ENCODE data around the gene MRPL24.
A peak's percentile ranks its signal among the peaks of the same experiment; 100 is the strongest.

Gene MRPL24

DNA sequence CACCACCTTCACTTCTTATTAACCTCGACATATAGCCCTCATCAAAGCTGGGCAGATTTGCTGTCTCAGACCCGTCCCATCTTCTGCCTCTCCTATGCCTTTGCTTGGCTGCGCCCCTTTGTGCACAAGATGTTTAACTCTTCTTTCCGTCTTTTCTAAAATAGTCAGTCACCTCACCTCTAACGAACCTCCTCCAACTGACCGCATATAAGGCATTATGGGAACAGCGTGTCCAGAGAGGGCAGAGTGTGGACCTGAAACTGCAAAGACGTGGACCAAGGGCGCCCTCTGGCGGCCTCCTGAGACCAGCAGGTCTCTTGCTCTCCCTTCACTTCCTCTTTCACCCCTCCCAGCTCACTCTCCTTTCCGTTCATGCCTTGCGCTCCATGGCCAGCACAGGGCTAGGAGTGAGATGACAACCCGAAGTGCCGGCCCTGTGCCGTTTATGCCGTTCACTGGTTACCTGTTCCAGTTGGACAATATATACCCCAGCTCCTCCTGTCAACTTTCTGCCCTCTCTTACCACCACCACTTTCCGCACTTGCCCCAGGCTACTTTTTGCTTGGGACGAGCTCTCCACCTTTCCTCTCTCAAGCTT lies 15.1 kb downstream of the MRPL24 start:
- TF ChIP-seq, protein P1, sequence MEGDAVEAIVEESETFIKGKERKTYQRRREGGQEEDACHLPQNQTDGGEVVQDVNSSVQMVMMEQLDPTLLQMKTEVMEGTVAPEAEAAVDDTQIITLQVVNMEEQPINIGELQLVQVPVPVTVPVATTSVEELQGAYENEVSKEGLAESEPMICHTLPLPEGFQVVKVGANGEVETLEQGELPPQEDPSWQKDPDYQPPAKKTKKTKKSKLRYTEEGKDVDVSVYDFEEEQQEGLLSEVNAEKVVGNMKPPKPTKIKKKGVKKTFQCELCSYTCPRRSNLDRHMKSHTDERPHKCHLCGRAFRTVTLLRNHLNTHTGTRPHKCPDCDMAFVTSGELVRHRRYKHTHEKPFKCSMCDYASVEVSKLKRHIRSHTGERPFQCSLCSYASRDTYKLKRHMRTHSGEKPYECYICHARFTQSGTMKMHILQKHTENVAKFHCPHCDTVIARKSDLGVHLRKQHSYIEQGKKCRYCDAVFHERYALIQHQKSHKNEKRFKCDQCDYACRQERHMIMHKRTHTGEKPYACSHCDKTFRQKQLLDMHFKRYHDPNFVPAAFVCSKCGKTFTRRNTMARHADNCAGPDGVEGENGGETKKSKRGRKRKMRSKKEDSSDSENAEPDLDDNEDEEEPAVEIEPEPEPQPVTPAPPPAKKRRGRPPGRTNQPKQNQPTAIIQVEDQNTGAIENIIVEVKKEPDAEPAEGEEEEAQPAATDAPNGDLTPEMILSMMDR (IDR thresholded peaks at IDR 0.05; ENCODE audit: insufficient read depth, low read depth, low read length, missing control alignments): peak; percentile 97
- H3K4me3 ChIP-seq (ENCODE audit: low read depth, low read length): peak overlapping the region; percentile 66
- peak; percentile 92 for DNase-seq (ENCODE audit: low read depth)

GRCh38 chr1:156721535-156721934 lies 19.4 kb downstream of the MRPL24 start:
- TF ChIP-seq, protein P1 (IDR thresholded peaks at IDR 0.05; ENCODE audit: insufficient read depth, low read depth, low read length, missing control alignments): no peak
- H3K4me3 ChIP-seq (ENCODE audit: low read depth, low read length): no peak overlapping the region
- peak; percentile 55 for DNase-seq (ENCODE audit: low read depth)

GRCh38 chr1:156721131-156721530 lies 19.8 kb downstream of the MRPL24 start:
- DNase-seq (ENCODE audit: low read depth): no peak
- TF ChIP-seq, protein P1 (IDR thresholded peaks at IDR 0.05; ENCODE audit: insufficient read depth, low read depth, low read length, missing control alignments): no peak
- H3K4me3 ChIP-seq (ENCODE audit: low read depth, low read length): no peak overlapping the region

GRCh38 chr1:156717351-156717750 lies 23.5 kb downstream of the MRPL24 start:
- TF ChIP-seq, protein P1 (IDR thresholded peaks at IDR 0.05; ENCODE audit: insufficient read depth, low read depth, low read length, missing control alignments): no peak
- H3K4me3 ChIP-seq (ENCODE audit: low read depth, low read length): no peak overlapping the region
- no peak for DNase-seq (ENCODE audit: low read depth)

DNA sequence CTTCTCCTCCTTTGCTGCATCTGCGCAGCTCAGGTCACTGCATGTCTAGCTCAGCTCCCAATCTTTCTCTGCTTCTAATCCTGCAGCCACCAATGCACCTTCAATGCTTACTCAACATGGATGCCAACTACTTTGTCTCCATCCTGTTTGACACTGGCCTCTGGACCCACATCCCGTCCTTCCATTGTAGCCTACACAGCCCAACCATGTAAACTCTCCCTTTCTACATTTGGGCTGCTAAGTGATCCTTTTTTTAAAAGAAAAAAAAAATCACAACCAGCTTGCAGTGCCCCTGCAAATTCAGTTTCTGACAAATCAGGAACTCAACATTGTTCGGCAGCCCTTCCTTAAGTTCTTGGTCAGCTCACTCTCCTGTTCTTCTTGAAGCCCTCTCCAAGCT lies 26.1 kb downstream of the MRPL24 start:
- TF ChIP-seq, protein P1 (IDR thresholded peaks at IDR 0.05; ENCODE audit: insufficient read depth, low read depth, low read length, missing control alignments): no peak
- no peak overlapping the region for H3K4me3 ChIP-seq (ENCODE audit: low read depth, low read length)
- no peak for DNase-seq (ENCODE audit: low read depth)

DNA sequence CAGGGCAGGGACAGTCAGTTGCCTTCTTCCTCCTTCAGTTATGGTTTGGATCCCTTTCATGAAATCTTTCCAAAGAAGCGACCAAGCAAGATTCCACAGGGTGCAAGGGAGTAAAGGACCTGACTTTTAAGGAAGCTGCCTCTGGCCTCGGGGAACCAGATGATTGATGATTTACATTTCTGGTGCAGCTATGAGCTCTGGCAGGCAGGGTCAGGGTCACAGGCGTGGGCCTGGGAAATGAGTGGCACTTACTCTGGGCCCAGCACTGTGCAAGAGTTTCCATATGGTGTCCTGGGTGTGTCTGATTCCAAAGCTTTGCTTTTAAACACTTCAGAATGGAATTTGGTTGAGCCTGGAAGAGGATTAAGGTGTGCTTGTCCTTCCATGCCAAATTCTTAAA lies 28.3 kb downstream of the MRPL24 start:
- no peak for DNase-seq (ENCODE audit: low read depth)
- TF ChIP-seq, protein P1 (IDR thresholded peaks at IDR 0.05; ENCODE audit: insufficient read depth, low read depth, low read length, missing control alignments): no peak
- H3K4me3 ChIP-seq (ENCODE audit: low read depth, low read length): no peak overlapping the region
